ENCODE measurements around the gene ADNP.

The ADNP gene

DNA sequence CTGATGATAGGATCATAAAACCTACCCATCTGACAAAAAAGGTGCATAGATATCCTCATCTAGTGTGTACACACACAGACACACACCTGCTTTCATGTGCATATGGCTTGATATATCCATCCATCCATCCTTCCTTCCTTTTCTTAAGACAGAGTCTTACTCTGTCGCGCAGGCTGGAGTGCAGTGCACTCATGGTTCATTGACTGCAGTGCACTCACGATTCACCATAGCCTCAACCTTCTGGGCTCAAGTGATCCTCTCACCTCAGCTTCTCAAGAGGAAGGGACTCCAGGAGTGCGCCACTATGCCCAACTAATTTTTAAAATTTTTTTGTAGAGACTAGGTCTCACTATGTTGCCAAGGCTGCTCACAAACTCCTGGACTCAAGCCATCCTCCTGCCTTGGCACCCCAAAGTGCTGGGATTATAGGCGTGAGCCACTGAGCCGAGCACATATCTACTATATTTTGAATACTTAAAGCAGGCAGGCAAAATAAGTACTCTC is 27.1 kb downstream of the ADNP start:
- H3K9ac ChIP-seq (ENCODE audit: low read length in 5 of 5) = no peak overlapping the region
- peaks cover 0 to 17% (median 10%) of the 10 kb centered on the region in 5 donors for H3K4me1 ChIP-seq (ENCODE audit: control insufficient read depth in 5 of 5, insufficient read depth in 5 of 5, low read length in 5 of 5)
- no peak overlapping the region for H3K4me3 ChIP-seq (ENCODE audit: low read depth in 1 of 5, low read length in 5 of 5)
- no peaks in the 10 kb centered on the region for H3K27me3 ChIP-seq (ENCODE audit: control insufficient read depth in 5 of 5, insufficient read depth in 4 of 5, low read length in 5 of 5)
- H3K36me3 ChIP-seq (ENCODE audit: control insufficient read depth in 5 of 5, insufficient read depth in 5 of 5, low read length in 5 of 5) = peaks cover 16 to 34% (median 25%) of the 10 kb centered on the region in 5 donors
- no peak overlapping the region for H3K27ac ChIP-seq (ENCODE audit: low read depth, low read length)
- no peaks in the 10 kb centered on the region for H3K9me3 ChIP-seq (ENCODE audit: control insufficient read depth in 5 of 5, low read length in 5 of 5)

DNA sequence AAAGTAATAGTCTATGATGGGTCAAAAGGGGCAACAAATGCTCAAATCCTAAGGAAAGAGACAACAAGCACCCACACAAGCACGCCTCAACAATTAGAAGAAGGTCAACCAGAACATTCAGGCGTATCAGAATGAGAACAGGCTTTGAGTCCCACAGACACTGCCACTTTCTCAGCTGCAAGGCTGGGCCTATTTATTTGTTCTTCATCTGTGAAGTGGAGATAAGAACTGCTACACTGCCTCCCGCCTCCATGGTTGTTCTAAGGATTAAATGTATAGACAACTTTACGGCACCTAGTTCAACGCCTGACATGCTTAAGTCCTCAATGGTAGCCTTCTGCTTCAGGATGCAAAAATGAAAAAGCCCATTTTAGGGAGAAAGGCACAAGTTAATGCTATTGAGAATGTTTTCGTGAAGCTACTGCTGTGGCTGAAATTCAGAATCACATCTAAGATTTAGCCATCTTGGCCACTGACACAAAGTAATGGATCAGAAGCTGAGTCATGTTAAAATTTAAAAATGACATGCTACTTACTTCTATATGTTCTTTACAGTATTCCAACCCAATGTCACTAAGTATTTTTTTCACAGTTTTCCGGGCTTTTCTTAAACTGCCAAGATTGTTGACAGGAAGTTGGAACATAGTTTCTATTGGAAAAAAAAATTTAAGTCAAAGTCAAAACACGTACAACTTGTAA is 27.7 kb downstream of the ADNP start:
- Histone ChIP-seq H3K4me3 (ENCODE audit: low read depth in 1 of 5, low read length in 5 of 5) (no peak overlapping the region), H3K36me3 (ENCODE audit: control insufficient read depth in 5 of 5, insufficient read depth in 5 of 5, low read length in 5 of 5) (peaks cover 18 to 37% (median 29%) of the 10 kb centered on the region in 5 donors), H3K27ac (ENCODE audit: low read depth, low read length) (no peak overlapping the region)

GRCh38 chr20:50901301-50901700 is 29.9 kb downstream of the ADNP start:
- Histone ChIP-seq H3K36me3 (ENCODE audit: control insufficient read depth in 5 of 5, insufficient read depth in 5 of 5, low read length in 5 of 5) (peaks cover 29 to 51% (median 45%) of the 10 kb centered on the region in 5 donors), H3K4me1 (ENCODE audit: control insufficient read depth in 5 of 5, insufficient read depth in 5 of 5, low read length in 5 of 5) (peaks cover 0 to 17% (median 10%) of the 10 kb centered on the region in 5 donors), H3K9me3 (ENCODE audit: control insufficient read depth in 5 of 5, low read length in 5 of 5) (no peaks in the 10 kb centered on the region), H3K27me3 (ENCODE audit: control insufficient read depth in 5 of 5, insufficient read depth in 4 of 5, low read length in 5 of 5) (no peaks in the 10 kb centered on the region), H3K4me3 (ENCODE audit: low read depth in 1 of 5, low read length in 5 of 5) (no peak overlapping the region), H3K9ac (ENCODE audit: low read length in 5 of 5) (no peak overlapping the region), H3K27ac (ENCODE audit: low read depth, low read length) (no peak overlapping the region)

More for the DNA sequence above, 27.7 kb downstream of the ADNP start:
- Histone ChIP-seq H3K27me3 (ENCODE audit: control insufficient read depth in 5 of 5, insufficient read depth in 4 of 5, low read length in 5 of 5) (no peaks in the 10 kb centered on the region), H3K9me3 (ENCODE audit: control insufficient read depth in 5 of 5, low read length in 5 of 5) (no peaks in the 10 kb centered on the region), H3K9ac (ENCODE audit: low read length in 5 of 5) (no peak overlapping the region), H3K4me1 (ENCODE audit: control insufficient read depth in 5 of 5, insufficient read depth in 5 of 5, low read length in 5 of 5) (peaks cover 0 to 17% (median 10%) of the 10 kb centered on the region in 5 donors)

GRCh38 chr20:50900261-50900660 is 31.0 kb downstream of the ADNP start:
- peaks cover 0 to 12% (median 9%) of the 10 kb centered on the region in 5 donors for H3K4me1 ChIP-seq (ENCODE audit: control insufficient read depth in 5 of 5, insufficient read depth in 5 of 5, low read length in 5 of 5)
- H3K9me3 ChIP-seq (ENCODE audit: control insufficient read depth in 5 of 5, low read length in 5 of 5) = no peaks in the 10 kb centered on the region
- H3K27me3 ChIP-seq (ENCODE audit: control insufficient read depth in 5 of 5, insufficient read depth in 4 of 5, low read length in 5 of 5) = no peaks in the 10 kb centered on the region
- no peak overlapping the region for H3K9ac ChIP-seq (ENCODE audit: low read length in 5 of 5)
- no peak overlapping the region for H3K27ac ChIP-seq (ENCODE audit: low read depth, low read length)
- H3K36me3 ChIP-seq (ENCODE audit: control insufficient read depth in 5 of 5, insufficient read depth in 5 of 5, low read length in 5 of 5) = peaks cover 29 to 51% (median 46%) of the 10 kb centered on the region in 5 donors
- no peak overlapping the region for H3K4me3 ChIP-seq (ENCODE audit: low read depth in 1 of 5, low read length in 5 of 5)

- H3K36me3 ChIP-seq (ENCODE audit: control insufficient read depth in 5 of 5, insufficient read depth in 5 of 5, low read length in 5 of 5) = peaks cover 38 to 66% (median 56%) of the 10 kb centered on the region in 5 donors
- H3K4me3 ChIP-seq (ENCODE audit: low read depth in 1 of 5, low read length in 5 of 5) = no peak overlapping the region
- H3K4me1 ChIP-seq (ENCODE audit: control insufficient read depth in 5 of 5, insufficient read depth in 5 of 5, low read length in 5 of 5) = peaks cover 0 to 4% (median 0%) of the 10 kb centered on the region in 5 donors
- no peaks in the 10 kb centered on the region for H3K27me3 ChIP-seq (ENCODE audit: control insufficient read depth in 5 of 5, insufficient read depth in 4 of 5, low read length in 5 of 5)
- H3K9me3 ChIP-seq (ENCODE audit: control insufficient read depth in 5 of 5, low read length in 5 of 5) = no peaks in the 10 kb centered on the region
- no peak overlapping the region for H3K27ac ChIP-seq (ENCODE audit: low read depth, low read length)
- no peak overlapping the region for H3K9ac ChIP-seq (ENCODE audit: low read length in 5 of 5)
Measured at GRCh38 chr20:50898475-50898874, 32.8 kb downstream of the ADNP start.

- Histone ChIP-seq H3K27ac (ENCODE audit: low read depth, low read length) (no peak overlapping the region), H3K4me3 (ENCODE audit: low read depth in 1 of 5, low read length in 5 of 5) (no peak overlapping the region), H3K36me3 (ENCODE audit: control insufficient read depth in 5 of 5, insufficient read depth in 5 of 5, low read length in 5 of 5) (peaks cover 43 to 80% (median 63%) of the 10 kb centered on the region in 5 donors), H3K27me3 (ENCODE audit: control insufficient read depth in 5 of 5, insufficient read depth in 4 of 5, low read length in 5 of 5) (no peaks in the 10 kb centered on the region), H3K9ac (ENCODE audit: low read length in 5 of 5) (no peak overlapping the region), H3K4me1 (ENCODE audit: control insufficient read depth in 5 of 5, insufficient read depth in 5 of 5, low read length in 5 of 5) (no peaks in the 10 kb centered on the region), H3K9me3 (ENCODE audit: control insufficient read depth in 5 of 5, low read length in 5 of 5) (no peaks in the 10 kb centered on the region)
Measured at GRCh38 chr20:50895111-50895830, 36.0 kb downstream of the ADNP start.

GRCh38 chr20:50893620-50894019 is 37.6 kb downstream of the ADNP start:
- Histone ChIP-seq H3K27ac (ENCODE audit: low read depth, low read length) (no peak overlapping the region), H3K27me3 (ENCODE audit: control insufficient read depth in 5 of 5, insufficient read depth in 4 of 5, low read length in 5 of 5) (no peaks in the 10 kb centered on the region), H3K9ac (ENCODE audit: low read length in 5 of 5) (no peak overlapping the region), H3K36me3 (ENCODE audit: control insufficient read depth in 5 of 5, insufficient read depth in 5 of 5, low read length in 5 of 5) (peaks cover 43 to 77% (median 61%) of the 10 kb centered on the region in 5 donors), H3K4me3 (ENCODE audit: low read depth in 1 of 5, low read length in 5 of 5) (no peak overlapping the region), H3K9me3 (ENCODE audit: control insufficient read depth in 5 of 5, low read length in 5 of 5) (no peaks in the 10 kb centered on the region), H3K4me1 (ENCODE audit: control insufficient read depth in 5 of 5, insufficient read depth in 5 of 5, low read length in 5 of 5) (no peaks in the 10 kb centered on the region)

DNA sequence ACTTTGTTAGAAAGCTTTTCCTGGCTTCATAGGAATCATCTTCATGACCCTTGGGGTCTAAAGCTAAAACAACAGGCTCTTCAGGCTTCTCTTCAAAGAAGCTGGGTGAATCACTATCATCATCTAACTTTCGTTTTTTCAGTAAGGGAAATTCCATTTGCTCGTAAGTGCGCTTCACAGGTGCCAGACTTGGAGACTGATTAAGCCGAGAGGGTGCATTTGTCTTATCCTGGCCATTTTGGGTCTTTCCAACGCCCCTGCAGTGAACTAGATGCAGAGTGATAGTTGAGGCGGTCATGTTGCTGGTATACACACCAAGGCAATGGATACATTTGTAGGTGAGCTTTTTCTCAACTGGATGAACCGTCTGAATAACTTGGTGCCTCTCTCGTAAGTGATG is 38.8 kb downstream of the ADNP start:
- H3K4me3 ChIP-seq (ENCODE audit: low read depth in 1 of 5, low read length in 5 of 5) = no peak overlapping the region
- no peak overlapping the region for H3K27ac ChIP-seq (ENCODE audit: low read depth, low read length)
- H3K36me3 ChIP-seq (ENCODE audit: control insufficient read depth in 5 of 5, insufficient read depth in 5 of 5, low read length in 5 of 5) = peaks cover 31 to 70% (median 56%) of the 10 kb centered on the region in 5 donors
- H3K9ac ChIP-seq (ENCODE audit: low read length in 5 of 5) = no peak overlapping the region
- H3K4me1 ChIP-seq (ENCODE audit: control insufficient read depth in 5 of 5, insufficient read depth in 5 of 5, low read length in 5 of 5) = no peaks in the 10 kb centered on the region
- H3K27me3 ChIP-seq (ENCODE audit: control insufficient read depth in 5 of 5, insufficient read depth in 4 of 5, low read length in 5 of 5) = no peaks in the 10 kb centered on the region
- H3K9me3 ChIP-seq (ENCODE audit: control insufficient read depth in 5 of 5, low read length in 5 of 5) = no peaks in the 10 kb centered on the region

- Histone ChIP-seq H3K27ac (ENCODE audit: low read depth, low read length) (no peak overlapping the region), H3K27me3 (ENCODE audit: control insufficient read depth in 5 of 5, insufficient read depth in 4 of 5, low read length in 5 of 5) (no peaks in the 10 kb centered on the region)
Measured at GRCh38 chr20:50891138-50891537, 40.1 kb downstream of the ADNP start.

DNA sequence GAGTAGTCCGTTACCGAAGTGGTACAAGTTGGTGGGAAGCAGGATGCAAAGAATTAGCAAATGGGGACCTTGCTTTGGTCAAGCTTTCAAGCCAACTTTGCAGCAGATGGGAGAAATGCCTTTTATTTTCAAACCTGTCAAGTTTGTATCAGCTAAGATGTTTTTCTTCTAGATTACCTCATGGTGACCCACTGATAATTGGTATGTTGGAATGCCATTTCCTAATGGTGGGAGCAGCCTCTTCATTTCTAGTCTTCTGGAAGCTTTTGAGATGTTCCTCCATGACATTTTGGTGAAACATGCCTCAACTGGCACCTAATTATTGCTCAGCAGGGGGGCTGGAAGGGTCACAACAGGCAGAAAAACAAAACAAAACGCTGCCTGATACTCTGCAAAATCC is 43.7 kb downstream of the ADNP start:
- peaks cover 15 to 43% (median 33%) of the 10 kb centered on the region in 5 donors for H3K36me3 ChIP-seq (ENCODE audit: control insufficient read depth in 5 of 5, insufficient read depth in 5 of 5, low read length in 5 of 5)
- no peaks in the 10 kb centered on the region for H3K4me1 ChIP-seq (ENCODE audit: control insufficient read depth in 5 of 5, insufficient read depth in 5 of 5, low read length in 5 of 5)
- no peak overlapping the region for H3K9ac ChIP-seq (ENCODE audit: low read length in 5 of 5)
- H3K27me3 ChIP-seq (ENCODE audit: control insufficient read depth in 5 of 5, insufficient read depth in 4 of 5, low read length in 5 of 5) = no peaks in the 10 kb centered on the region
- no peak overlapping the region for H3K4me3 ChIP-seq (ENCODE audit: low read depth in 1 of 5, low read length in 5 of 5)
- H3K27ac ChIP-seq (ENCODE audit: low read depth, low read length) = no peak overlapping the region
- no peaks in the 10 kb centered on the region for H3K9me3 ChIP-seq (ENCODE audit: control insufficient read depth in 5 of 5, low read length in 5 of 5)

More at GRCh38 chr20:50891138-50891537, 40.1 kb downstream of the ADNP start:
- Histone ChIP-seq H3K4me3 (ENCODE audit: low read depth in 1 of 5, low read length in 5 of 5) (no peak overlapping the region), H3K36me3 (ENCODE audit: control insufficient read depth in 5 of 5, insufficient read depth in 5 of 5, low read length in 5 of 5) (peaks cover 30 to 68% (median 52%) of the 10 kb centered on the region in 5 donors), H3K4me1 (ENCODE audit: control insufficient read depth in 5 of 5, insufficient read depth in 5 of 5, low read length in 5 of 5) (no peaks in the 10 kb centered on the region), H3K9me3 (ENCODE audit: control insufficient read depth in 5 of 5, low read length in 5 of 5) (no peaks in the 10 kb centered on the region), H3K9ac (ENCODE audit: low read length in 5 of 5) (no peak overlapping the region)
